GM18861 (cell line): ENCODE results near the gene GDF15.
"Not testable (repeated sequence)": the region's sequence is repeated elsewhere in the genome, so short reads cannot be mapped to it uniquely, and the experiment has no call there.

ENCODE experiments used
- ATAC-seq: cut with Tn5 transposase; IDR thresholded peaks from one replicate; pipeline ENCODE4 v1.9.1; 2021; ENCODE audit not compliant: unreplicated experiment

GDF15 gene

DNA sequence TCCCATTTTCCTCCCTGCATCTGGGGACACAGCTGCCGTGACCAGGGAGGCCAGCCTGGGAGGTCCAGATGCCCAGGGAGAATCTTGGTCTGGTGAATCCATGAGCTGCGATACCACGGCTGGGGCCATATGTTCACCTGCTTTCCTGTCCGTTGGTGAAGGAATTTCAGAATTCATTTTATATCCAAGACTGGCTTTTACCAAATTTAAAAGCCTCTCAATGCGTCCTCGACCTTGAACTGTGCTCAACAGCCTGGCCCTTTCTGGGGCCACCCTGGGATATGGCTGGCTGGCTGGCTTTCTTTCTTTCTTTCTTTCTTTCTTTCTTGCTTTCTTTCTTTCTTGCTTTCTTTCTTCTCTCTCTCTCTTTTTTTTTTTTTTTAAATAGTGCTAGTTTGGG is 22.2 kb upstream of the GDF15 start:
- no peak for ATAC-seq

DNA sequence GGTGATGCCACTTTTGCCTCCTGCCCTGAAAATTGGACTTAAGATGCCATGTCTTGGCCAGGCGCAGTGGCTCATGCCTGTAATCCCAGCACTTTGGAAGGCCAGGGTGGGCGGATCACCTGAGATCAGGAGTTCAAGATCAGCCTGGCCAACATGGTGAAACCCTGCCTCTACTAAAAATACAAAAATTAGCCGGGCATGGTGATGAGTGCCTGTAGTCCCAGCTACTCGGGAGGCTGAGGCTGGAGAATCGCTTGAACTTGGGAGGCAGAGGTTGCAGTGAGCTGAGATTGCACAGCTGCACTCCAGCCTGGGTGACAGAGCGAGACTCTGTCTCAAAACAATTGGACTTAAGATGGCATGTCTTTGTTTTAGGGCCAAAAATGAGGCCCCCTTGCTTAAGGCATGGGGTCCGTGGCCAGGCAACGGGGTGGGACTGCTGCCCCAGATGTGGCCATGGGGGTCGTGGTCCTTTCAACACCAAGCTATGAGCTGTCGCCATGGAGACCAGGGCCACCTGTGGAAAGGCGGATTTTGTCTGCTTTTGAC is 21.6 kb upstream of the GDF15 start:
- ATAC-seq, result not testable (repeated sequence)

GRCh38 chr19:18364826-18365528 is 21.0 kb upstream of the GDF15 start:
- no peak for ATAC-seq

- ATAC-seq, result no peak
These were observed 19.9 kb upstream of the GDF15 start for GRCh38 chr19:18366021-18366435.

- ATAC-seq, result no peak
These were observed 17.3 kb upstream of the GDF15 start for GRCh38 chr19:18368504-18369222.

DNA sequence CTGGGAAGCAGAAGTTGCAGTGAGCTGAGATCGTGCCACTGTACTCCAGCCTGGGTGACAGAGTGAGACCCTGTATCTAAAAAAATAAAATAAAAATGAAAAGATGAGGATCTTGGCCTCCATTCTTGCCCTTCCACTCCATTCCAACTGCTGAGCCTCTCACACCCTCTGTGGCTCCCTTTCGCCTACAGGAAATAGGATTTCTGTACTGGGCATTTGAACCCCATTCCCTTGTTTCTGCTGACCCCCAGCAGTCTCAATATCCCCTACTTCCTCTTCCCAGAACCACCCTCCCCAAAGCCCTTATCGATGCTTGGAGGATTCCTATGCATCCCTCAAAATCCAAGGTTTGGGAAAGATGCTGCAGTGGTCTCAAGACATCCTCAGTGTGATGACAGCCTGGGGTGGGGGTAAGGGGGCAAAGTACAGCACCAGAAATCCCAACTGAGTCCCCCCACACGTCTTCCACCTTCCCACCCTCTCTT is 12.5 kb upstream of the GDF15 start:
- no peak for ATAC-seq

- ATAC-seq, result peak; percentile 60
These were observed 11.9 kb upstream of the GDF15 start for GRCh38 chr19:18373892-18374629.

DNA sequence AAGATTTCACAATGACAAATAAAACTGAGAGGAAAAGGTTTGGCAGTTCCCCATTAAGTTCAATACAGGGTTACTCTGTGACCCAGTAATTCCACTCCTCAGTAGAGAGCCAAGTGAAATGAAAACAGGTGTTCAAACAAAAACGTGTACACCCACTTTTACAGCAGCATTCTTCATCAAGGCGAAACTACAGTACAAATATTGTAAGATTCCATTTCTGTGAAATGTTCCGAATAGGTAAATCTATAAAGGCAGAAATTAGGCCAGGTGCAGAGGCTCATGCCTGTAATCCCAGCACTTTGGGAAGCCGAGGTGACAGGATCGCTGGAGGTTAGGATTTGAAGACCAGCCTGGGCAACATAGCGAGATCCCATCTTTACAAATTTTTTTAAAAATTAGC is 8.9 kb upstream of the GDF15 start:
- ATAC-seq, result no peak

GRCh38 chr19:18379803-18380747 is 5.9 kb upstream of the GDF15 start:
- ATAC-seq, result no peak

DNA sequence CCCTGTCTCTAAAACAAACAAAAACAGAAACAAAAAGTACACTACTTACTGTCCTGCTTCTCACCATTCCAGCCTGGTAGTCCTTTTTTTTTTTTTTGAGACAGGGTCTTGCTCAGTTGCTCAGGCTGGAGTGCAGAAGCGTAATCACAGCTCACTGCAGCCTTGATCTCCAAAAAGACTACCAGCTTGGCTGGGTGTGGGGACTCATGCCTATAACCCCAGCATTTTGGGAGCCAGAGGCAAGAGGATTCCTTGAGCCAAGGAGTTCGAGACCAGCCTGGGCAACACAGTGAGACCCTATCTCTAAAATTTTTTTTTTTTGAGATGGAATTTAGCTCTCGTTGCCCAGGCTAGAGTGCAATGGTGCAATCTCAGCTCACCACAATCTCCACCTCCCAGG is 5.1 kb upstream of the GDF15 start:
- no peak for ATAC-seq

DNA sequence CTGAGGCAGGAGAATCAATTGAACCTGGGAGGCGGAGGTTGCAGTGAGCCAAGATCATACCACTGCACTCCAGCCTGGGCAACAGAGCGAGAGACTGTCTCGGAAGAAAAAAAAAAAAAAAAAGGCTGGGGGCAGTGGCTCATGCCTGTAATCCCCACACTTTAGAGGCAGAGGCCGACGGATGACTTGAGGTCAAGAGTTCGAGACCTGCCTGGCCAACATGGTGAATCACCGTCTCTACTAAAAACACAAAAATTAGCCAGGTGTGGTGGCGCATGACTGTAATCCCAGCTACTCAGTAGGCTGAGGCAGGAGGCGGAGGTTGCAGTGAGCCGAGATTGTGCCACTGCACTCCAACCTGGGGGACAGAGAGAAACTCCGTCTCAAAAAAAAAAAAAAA is 2.3 kb upstream of the GDF15 start:
- not testable (repeated sequence) for ATAC-seq

- ATAC-seq, result no peak
These were observed 1.2 kb upstream of the GDF15 start for GRCh38 chr19:18384775-18385174.

GRCh38 chr19:18385359-18385674 is 641 bp upstream of the GDF15 start:
- no peak for ATAC-seq

GRCh38 chr19:18386543-18387271 is 749 bp downstream of the GDF15 start:
- ATAC-seq, result no peak

- ATAC-seq, result peak; percentile 61
These were observed 2.4 kb downstream of the GDF15 start for GRCh38 chr19:18388100-18388959.

GRCh38 chr19:18388960-18389725 is 3.2 kb downstream of the GDF15 start:
- ATAC-seq, result no peak

DNA sequence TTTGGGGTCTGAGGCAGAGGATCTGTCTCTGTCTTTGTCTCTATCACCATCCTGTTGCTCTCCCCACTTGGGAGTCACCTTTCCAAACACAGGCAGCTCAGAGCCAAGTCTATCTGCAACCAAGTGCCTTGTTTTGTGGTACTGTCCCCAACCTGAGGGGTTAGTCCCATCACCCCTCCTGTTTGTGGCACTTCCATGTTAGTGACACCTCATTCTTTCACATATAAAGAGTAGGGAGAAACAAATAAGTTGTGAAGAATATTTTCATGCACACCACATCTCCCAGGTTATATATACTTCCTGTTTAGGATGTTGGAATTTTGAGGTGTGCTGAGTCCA is 3.7 kb downstream of the GDF15 start:
- ATAC-seq, result no peak
